ENCODE data around the gene BRD7.

The BRD7 gene

DNA sequence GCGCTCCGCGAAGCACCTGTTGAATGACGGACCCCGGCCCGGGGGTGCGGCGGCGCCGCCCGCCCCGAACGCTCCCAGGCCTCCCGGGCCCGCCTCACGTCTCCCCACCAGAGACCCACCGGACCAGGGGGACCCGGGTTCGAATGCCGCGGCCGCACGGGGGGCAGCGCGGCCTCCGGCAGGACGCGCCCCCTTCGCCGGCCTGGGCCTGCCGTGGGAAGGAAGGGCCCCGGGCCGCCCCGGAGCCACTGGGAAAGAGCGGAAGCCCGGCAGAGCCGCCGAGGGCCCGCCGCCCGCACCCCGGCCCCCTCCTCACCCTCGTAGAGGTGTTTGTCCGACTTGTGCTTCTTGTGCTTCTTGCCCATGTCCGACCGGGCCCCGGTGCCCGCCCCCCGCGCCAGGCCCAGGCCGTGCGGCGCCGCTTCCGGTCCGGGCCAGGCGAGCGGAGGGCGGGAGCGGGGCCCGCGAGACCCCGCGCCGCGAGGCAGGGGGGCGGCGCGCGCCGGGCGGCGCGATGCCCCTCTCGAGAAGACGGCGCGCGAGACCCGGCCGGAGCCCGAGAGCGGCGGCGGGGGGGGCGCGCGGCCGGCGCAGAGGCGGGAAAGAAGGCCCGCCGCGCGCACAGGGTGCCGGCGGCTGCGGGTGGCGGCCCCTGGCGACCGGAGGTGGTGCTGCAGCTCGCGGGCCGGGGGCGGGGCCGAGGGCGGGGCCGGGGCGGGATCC is at the start of gene BRD7:
TSS of gene BRD7 (minus strand) at position 579 of the 723 bp plus-strand sequence. CDS start at position 365, 214 bp downstream.
- DNase-seq, result peak; percentile 92

DNA sequence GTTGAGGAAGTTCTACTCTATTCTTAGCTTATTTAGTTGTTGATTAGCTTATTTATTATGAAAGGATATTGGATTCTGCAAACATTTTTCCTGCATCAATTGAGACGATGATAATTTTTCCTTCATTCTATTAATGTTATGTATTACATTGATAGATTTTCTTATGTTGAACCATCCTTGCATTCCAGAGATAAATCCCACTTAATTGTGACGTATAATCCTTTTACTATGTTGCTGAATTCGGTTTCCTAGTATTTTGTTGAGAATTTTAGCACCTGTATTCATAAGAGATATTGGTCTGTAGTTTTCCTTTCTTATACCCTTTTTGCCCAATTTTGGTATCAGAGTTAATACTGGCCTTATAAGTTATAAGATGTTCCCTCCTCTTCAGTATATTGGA is 47.6 kb upstream of the BRD7 start:
- no peak for DNase-seq

DNA sequence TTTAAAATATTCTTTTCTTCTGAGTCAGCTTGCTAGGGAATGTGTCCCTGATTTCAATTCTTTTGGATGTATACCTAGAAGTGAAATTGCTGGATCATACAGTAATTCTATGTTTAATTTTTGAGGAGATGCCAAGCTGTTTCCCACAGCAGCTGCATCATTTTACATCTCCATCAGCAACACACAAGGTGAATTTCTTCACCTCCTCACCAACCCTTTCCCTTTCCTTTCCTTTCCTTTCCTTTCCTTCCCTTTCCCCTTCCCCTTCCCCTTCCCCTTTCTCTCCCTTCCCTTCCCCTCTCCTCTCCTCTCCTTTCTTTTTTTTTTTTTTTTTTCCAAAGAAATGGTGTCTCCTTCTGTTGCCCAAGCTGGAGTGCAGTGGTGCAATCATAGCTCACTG is 45.4 kb upstream of the BRD7 start:
- DNase-seq, result no peak

DNA sequence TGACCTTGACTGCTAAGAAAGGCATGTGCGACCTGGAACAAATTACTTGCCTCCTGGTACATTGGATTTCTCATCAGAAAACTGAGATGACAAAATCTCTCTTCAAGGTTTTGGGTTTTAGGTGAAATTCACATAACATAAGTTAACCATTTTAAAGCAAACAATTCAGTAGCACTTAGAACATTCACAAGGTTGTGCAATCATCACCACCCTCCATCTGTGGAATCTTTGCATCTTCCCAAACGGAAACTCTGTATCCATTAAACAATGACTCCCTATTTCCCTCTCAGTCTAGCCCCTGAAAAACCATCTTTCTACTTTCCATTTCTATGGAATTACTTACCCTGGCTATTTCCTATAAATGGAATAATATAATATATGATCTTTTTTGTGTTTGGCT is 42.2 kb upstream of the BRD7 start:
- DNase-seq, result no peak

DNA sequence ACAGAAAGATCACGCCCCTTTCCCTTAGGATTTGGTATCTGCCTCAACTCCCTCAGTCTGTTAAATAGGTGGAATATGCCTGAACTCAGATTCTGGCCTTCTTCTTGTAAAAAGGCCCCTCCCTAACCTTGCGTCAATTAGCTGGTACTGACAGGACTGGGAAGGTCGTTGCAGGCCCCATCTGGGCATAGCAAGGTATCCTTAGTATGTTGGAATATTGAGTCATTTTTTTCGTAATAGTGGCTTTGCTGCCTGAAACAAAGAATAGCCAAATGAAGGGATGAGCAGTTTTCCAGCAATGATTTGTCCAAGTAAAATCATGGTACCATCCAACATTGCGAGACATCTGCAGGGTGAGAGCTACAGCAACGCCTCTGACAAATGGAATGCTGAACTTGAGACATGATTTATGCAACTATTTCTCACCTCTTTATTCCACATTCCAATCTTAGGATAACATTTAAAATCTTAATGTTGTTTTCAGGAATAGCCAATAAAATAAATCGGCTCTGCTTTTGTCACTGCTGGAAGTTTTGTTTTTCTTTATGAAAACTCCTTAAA is 39.3 kb upstream of the BRD7 start:
- no peak for DNase-seq

DNA sequence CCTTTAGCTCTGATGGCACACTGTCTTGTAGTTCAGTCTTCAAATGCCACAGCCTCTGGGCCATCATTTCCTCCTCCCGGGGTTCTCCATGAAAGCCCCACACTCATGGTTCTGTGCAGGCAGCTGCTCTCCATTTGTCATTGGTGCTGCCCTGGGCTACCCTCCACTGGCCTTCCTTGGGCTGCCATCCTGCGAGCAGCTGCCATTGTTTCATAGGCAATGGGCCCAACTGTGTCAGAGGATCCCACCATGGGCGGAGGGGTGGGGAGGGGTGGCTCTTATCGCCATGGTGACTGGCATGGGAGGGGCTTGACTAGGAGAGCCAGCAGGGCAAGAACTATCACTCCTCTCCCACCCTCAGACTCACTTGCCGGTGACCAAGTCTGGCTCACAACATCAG is 38.6 kb upstream of the BRD7 start:
- no peak for DNase-seq

DNA sequence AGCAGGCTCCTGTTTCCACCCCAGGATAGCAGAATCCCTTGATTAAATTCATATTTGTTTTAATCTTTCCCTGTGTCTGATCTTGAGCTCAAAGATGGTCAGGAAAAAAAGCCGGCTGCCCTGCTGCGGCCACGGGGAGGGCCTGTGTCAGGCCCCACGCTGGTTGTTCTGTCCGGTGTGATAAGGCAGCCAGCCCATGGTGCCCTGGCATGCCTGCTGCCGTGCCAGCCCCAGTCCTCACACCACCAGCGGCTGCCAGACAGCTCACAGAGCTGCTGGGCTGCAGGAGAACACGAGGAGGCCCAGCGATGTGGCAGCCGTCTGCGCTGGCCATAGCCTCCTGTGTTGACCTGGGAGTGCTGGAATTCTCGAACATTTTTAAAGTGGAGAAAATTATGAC is 34.7 kb upstream of the BRD7 start:
- no peak for DNase-seq

DNA sequence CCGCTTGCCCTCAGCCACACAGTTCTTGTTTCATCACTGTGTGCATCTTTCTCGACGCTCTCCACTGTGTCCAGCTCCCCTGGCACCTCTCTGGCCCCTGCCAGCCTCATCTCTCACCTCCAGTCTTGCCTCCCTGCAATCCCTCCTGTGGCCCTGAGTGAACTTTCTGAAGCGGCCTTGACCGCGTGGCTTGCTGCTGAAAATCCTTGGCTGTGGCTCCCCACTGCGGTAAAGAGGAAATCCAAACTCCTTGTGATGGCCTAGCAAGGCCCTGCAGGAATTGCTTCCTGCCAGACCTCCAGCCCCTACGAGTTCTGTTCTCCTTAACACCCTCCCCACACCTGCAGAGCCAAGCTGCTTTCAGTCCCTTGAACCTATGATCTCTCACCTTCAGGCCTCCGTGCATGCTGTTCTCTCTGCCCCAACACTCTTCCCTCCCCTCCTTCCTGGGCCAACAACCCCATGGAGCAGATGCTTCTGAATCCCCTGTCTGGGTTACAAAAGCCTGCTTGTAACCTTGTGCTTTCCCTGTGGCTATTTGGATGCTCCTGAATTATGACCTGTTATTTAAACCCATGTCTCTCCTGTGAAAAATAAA is 33.6 kb upstream of the BRD7 start:
- DNase-seq, result no peak

DNA sequence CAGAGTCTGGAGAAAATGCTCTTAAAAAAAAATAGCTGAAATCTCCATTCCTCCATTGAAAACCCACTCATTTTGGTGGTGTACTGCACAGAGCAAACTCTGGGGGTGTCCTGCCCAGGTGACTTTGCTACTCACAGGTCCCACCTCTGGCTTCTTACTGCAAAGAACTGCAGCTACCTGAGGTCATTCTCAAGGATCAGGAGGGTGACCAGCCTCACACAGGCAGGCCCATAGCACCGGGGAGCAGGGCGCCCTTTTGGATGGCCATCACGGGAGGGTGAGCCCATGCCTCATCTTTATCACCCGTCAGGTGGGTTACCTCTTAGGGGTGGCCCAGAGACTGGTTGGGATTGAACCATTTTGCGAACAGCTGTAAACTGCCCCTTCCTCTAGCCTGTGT is 32.6 kb upstream of the BRD7 start:
- no peak for DNase-seq

DNA sequence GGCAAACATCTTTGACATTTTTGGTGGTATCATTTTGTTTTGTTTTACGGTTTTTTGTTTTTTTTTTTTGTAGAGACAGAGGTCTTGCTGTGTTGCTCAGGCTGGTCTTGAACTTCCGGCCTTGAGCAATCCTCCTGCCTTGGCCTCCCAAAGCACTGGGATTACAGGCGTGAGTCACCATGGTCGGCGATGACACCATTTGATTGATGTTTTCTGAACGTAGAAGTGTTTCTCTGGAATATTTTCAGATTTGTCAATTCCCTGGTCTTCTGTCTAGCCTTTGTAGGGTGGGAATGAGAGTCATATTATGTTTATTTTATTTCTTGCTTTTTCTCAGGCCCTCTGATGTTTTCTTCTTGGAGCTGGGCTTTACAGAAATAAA is 32.2 kb upstream of the BRD7 start:
- no peak for DNase-seq

DNA sequence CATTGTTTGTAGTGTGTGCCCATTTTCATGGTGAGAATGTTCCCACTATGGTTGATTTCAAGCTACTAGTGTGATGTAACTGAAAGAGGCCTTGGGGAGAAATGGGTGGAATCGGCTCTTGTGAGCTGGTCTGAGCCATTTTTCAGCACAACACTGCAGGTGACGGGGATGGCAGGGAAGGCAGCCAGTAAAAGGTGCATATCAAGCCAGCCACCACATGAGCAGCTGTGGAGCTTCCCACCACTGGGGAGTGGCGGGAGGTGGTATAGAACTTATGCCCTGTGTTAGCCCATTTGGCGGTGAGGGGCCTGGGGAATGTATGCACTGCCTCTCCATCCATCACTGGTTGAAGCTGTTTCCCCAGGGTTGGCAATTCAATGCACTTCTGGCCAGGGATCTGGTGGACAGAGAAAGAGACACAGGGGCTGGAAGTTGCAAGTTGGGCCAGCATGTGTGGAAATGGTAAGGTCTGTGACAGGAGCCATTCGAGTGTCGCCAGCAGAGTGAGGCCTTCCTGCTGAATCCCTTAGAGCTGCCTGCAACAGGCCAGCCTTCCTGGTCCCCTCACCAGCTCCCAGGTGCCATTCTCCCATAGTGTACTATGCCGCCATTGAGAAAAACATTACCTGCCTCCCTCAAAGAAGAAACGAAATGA is 31.7 kb upstream of the BRD7 start:
- DNase-seq, result no peak

DNA sequence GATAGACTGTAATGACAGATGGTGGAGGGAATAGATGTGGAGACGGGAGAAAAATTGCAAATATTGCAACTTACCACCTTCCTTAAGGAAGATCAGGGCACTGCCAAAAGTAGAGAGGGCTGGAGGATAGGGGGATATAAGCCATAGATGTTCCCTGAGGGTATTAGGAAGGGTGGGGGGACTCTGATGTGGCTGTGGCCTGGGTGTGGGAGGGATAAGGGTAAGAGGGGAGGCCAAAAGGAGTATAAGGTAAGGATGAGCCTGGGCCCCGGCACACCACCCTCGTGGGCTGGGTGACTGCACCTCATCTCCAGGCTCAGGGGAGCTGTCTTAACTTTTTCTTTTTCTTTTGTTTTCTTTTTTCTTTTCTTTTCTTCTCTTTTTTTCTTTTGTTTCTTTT is 30.6 kb upstream of the BRD7 start:
- no peak for DNase-seq

DNA sequence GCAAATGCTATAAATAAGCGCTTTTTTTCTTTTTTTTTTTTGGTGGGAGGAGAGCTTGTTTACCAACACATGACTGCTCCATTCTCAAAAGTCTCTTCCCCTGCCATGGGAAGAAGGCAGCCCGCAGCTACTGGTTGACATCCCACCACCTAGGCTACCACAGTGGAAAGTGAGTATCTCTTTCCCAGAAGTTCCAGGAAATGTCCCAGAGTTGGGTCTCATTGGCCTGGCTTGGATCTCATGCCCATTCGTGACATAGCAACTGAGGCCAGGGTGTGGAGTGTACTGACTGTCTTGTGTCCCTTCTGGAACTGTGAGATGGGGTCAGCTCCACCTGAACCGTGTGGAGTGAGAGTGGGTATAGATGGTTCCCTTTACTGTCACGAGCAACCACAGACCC is 29.5 kb upstream of the BRD7 start:
- no peak for DNase-seq

DNA sequence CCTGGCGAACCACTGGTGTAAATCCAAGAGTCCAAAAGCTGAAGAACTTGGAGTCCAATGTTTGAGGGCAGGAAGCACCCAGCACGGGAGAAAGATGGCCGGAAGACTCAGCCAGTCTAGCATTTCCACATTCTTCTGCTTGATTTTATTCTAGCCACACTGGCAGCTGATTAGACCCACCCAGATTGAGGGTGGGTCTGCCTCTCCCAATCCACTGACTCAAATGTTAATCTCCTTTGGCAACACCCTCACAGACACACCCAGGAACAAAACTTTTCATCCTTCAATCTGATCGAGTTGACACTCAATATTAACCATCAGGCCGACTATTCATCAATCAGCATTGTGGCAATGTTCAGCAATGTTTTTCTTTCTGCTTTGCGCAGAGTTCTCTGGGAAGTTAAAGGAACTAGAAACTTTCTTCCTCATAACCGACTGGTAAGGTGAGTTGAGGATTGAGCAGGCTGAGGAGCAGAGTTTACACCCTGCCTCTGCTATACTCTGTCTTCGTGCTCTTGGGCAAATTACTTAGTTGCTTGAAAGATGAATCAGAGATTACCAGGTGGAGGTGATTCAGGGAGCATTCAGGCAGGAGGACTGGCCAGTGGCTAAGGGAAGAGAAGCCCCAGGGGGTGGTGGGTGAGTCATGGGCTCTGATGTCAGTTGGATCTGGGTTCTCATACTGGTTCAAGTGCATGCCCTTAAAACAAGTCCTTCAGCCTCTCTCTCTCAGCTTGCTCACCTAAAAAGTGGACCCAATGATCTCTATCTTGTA is 28.2 kb upstream of the BRD7 start:
- no peak for DNase-seq

DNA sequence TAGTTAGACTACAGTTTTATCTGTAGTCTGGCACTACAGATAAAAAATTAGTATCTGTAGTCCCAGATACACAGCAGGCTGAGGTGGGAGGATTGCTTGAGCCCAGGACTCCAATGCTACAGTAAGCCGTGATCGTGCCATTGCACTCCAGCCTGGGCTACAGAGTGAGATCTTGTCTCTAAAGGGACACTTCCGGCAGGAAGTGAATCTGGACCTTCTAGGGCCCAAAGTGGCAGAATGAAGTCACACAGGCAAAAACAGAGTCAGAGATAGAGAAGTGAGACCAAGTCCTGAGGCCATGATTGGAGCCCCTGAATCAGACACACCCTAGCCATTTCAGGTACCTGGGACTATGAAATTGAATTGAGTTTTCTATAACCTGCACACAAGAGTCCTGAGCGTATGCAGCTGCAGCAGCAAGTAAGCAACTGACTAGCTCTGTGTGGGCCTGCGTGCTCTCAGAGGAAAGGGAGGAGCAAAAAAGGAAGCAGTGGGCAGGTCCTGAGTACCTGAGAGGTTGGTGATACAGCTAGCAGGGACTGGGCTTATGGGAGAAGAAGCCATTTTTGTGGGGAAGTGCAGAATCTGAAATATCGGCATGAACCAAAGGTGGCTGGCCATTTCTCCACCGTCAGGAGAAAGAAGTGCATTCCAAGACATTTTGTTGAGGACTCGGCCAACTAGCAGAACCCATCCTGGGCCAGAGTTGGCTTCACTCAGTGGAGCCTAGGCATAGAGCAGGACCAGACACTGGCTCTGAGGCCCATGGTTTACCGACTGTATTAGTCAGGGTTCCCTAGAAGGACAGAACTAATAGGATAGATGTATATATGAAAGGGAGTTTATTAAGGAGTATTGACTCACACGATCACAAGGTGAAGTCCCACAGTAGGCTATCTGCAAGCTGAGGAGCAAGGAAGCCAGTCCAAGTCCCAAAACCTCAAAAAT is 27.2 kb upstream of the BRD7 start:
- DNase-seq, result no peak

DNA sequence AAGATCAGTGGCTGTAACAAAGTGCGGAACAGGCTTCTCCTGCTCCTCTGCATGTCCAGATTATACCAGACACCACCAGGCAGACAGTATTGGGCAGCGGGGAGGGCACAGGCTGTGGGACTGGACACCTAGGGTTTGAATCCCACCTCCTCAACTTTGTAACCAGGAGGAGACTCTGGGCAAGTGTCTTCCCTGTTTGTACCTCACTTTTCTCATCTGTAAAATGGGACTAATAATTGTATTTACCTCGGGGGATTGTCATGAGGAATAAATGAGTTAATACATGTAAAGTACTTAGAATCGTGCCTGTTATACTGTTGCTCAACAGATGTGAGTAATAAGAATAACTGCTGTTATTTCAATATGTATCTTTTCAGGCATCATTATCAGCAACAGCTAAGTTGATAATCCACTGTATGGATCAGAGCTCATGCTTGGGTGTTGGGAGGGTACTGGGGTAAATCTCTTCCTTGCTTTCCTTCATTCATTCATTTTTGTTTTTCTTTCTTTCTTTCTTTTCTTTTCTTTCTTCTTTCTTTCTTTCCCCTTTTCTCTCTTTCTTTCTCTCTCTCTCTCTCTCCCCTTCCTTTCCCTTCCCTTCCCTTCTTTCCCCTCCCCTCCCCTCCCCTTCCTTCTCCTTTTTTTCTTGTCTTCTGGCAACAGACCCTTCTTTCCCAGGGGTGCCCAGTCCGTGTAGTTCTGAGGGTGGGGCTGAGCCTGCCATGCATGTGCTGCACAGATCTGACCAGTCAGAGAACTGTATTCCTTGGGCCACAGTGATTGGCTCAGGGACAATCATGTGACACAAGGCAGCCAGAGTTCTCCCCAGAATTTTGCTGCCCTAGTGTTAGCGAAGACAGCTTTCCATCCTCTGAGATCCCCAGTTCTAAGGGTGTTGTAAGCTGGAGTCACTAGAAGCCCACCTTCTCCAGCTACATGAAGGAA is 25.3 kb upstream of the BRD7 start:
- DNase-seq, result no peak

DNA sequence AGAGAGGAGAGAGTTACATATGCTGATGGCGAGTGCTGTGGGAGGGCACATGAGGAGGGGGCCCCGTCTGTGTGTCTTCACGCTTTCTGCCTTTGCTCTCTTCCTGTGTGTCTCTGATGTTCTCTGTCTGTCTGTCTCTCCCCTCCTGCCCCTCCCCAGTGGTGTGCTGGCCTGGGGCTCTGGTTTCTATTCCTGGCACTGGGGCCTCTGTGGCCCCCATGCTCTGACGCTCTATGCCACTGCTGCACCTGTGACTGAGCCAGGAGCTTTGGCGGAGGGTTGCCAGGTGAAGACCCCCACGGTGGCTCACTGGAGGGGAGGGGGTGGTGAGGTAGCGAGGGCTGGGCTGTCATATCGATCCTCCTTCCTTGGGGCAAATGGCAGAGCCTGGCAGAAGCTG is 24.6 kb upstream of the BRD7 start:
- no peak for DNase-seq

DNA sequence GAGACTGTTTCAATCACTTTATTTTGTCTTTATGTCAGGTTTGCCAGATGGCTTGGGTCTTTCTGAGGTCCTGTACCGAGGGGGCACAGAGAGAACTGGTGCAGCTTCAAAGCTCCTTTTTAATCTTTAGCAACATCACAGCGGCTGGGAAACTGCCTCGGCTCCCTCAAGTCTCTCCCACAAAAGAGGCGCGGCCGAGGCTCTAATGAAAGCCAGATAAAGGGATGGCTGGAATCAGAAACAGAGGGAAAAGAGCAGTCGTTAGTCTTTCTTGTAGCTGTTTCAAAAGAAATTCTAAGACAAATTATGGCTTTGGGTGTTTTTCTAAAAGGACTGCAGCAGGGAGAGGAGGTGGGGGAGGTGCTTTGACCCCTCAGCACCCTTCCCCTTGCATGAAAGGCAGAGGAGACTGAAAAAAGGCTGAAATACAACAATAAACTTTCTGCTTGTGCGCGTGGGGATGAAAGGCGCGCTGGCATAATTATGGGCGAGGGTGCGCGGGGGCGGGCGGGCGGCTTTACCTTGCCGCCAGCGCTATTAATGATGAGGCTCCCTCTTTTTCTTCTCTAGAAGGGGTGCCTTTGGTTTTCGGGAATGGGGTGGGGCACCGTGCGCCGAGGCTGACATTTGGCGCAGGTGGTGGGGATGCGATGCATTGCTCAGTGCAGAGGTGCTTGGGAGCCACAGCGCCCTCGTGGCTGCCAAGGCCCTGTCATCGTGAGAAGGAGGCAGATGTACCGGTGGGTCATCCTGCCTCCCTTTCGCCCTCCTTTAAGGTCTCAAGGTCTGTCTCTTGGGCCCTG is 22.3 kb upstream of the BRD7 start:
- no peak for DNase-seq

DNA sequence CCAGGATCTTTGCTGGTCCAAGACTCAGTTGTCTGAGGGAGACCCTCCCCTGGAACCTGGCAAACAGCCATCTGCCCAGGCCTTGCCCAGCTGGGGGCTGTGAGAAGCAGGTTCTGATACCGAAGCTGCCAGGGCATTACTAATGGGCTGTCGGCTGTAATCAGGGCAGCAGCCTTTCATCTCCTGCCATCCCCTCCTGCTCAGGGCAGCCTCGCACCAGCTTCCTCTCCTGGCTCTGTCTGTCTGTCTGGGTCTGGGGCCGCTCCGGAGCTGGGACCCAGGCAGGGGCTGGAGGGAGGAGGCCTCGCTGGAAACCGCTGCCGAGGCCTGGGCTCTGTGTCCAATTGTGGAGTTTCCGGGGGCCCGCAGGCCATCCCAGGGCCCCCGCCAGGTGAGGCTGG is 21.6 kb upstream of the BRD7 start:
- DNase-seq, result no peak

DNA sequence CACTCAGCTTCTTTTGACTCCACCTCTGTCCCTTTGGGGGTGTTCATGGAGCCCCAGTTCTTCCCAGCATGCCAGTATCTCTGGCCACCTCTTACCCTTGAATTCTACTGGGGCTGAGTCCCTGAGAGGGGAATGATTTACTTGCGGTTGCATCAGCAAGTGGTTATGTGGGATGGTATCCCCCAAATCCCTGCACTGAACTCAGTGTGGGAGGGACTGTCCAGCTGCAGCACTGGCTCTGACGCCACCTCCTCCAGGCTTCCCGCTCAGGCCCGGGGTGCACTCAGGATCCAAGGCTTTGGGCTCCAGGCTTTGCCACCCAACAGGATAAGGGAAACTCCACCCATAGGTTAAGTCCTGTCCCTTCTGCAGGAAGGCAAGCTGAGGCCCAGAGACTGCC is 21.1 kb upstream of the BRD7 start:
- no peak for DNase-seq
